Measurements from ENCODE around the gene GSDME.

DNA sequence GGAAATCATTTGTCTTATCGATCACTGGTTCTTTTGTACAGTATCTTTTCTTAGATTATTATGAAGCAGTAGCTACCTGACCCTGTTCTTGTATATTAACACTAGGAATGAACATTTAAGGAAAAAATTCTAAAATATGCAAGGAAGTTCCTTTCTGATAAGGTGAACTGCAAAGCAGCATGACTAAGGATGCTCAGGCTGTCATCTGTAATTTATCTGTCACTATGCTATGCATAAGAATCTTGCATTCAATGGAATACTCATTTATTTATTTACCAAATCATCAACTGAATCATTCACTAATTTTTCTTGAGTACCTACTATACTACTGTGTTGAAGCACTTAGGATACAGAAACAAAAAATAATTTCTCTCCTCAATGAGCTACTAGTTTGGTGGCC is 5.8 kb downstream of the GSDME start:
- TF ChIP-seq SIN3A (IDR thresholded peaks at IDR 0.05; ENCODE audit: borderline replicate concordance, low read depth, low read length) (no peak), POLR2AphosphoS5 (IDR thresholded peaks at IDR 0.05; ENCODE audit: low read depth, low read length) (no peak)
